ENCODE data around the gene CHCHD3. TPM values are rescaled to one million over a fixed set of nuclear protein-coding genes. Genes with fewer than 3 reads are reported as not detected.

Gene CHCHD3
- total RNA-seq, 1 experiment from 2014 or later = 149 TPM

DNA sequence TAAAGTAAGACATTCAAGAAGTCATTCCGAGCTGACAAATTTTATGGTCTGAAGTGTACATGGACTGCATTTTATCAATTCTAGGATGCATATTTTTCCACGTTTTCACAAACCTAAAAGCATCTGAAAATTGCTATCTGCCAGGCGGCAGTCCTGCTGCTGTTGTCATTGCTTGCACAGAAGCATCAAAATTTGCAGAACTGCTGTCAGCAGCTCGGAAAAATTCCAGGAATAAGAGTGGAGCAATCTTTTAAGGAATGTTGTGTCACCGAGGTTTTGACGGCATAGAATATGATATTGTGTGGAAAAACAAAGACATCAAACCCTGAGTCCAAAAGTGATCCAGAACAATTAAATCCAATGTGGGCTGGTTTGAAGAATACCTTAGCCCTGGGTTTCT, 61.4 kb downstream of the CHCHD3 start:
- H4K20me1 ChIP-seq (ENCODE audit: low read length) = no peaks in the 10 kb centered on the region
- POLR2A ChIA-PET (ENCODE audit: unreplicated experiment) = no interaction called here
- no peak for DNase-seq
- H3K4me3 ChIP-seq (ENCODE audit: low read length) = no peak overlapping the region
- BruUV-seq (replicated peaks) = no TSS peak
- ATAC-seq = no peak
- no peak overlapping the region for H3K9ac ChIP-seq (ENCODE audit: low read length)
- intact Hi-C loops (cut with micrococcal nuclease) = no loop called here
- H3K36me3 ChIP-seq (ENCODE audit: low read depth, low read length) = no peaks in the 10 kb centered on the region; the same call in 1 of the 2 replicates
- no peak overlapping the region for H3K27ac ChIP-seq (ENCODE audit: low read length)
- H3K9me2 ChIP-seq (replicated peaks; ENCODE audit: low read length) = no peaks in the 10 kb centered on the region
- H3K4me1 ChIP-seq (ENCODE audit: insufficient read depth, low read length) = no peaks in the 10 kb centered on the region
- TF ChIP-seq EZH2 (IDR thresholded peaks at IDR 0.05; ENCODE audit: low read length, unreplicated experiment) (no peak), EZH2phosphoT487 (IDR thresholded peaks at IDR 0.05; ENCODE audit: borderline replicate concordance, low read length) (no peak)
- TF ChIP-seq, protein P1, sequence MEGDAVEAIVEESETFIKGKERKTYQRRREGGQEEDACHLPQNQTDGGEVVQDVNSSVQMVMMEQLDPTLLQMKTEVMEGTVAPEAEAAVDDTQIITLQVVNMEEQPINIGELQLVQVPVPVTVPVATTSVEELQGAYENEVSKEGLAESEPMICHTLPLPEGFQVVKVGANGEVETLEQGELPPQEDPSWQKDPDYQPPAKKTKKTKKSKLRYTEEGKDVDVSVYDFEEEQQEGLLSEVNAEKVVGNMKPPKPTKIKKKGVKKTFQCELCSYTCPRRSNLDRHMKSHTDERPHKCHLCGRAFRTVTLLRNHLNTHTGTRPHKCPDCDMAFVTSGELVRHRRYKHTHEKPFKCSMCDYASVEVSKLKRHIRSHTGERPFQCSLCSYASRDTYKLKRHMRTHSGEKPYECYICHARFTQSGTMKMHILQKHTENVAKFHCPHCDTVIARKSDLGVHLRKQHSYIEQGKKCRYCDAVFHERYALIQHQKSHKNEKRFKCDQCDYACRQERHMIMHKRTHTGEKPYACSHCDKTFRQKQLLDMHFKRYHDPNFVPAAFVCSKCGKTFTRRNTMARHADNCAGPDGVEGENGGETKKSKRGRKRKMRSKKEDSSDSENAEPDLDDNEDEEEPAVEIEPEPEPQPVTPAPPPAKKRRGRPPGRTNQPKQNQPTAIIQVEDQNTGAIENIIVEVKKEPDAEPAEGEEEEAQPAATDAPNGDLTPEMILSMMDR (conservative IDR thresholded peaks at IDR 0.05; ENCODE audit: low read depth, low read length) = no peak
- no peak overlapping the region for H2AFZ ChIP-seq (ENCODE audit: low read length)
- no peak overlapping the region for H3K4me2 ChIP-seq (ENCODE audit: low read length)
- H3K9me3 ChIP-seq (ENCODE audit: low read length) = no peaks in the 10 kb centered on the region
- 0 out of 2 replicates have a peak, but pooled peaks cover 13% of the 10 kb centered on the region for H3K79me2 ChIP-seq (ENCODE audit: low read length)
- CTCF ChIA-PET = no interaction called here
- no peaks in the 10 kb centered on the region for H3F3A ChIP-seq (ENCODE audit: low read length, unreplicated experiment)
- no peaks in the 10 kb centered on the region for H3K27me3 ChIP-seq (ENCODE audit: low read length)

DNA sequence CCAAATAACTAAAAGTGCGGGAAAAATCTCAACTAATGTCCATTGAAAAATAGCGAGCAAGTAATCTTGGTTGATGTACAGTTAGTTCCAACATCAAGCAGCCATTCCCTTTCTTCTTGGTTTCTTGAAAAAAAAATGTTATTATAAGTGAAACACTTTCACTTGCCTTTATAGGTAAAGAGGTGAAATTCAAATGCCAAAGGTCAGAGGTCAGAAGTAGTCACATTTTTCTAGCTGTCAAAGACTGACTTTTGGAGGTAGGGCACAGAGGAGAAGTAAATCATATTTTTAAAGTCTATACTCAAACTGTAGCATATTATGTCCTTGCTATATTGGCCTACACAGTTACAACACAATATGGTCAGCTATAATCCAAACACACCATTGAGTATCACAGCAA, 62.3 kb downstream of the CHCHD3 start:
- Histone ChIP-seq H3K27ac (ENCODE audit: low read length) (no peak overlapping the region), H3F3A (ENCODE audit: low read length, unreplicated experiment) (no peaks in the 10 kb centered on the region), H3K9me3 (ENCODE audit: low read length) (no peaks in the 10 kb centered on the region), H3K4me3 (ENCODE audit: low read length) (no peak overlapping the region), H3K9me2 (replicated peaks; ENCODE audit: low read length) (no peaks in the 10 kb centered on the region), H2AFZ (ENCODE audit: low read length) (no peak overlapping the region), H4K20me1 (ENCODE audit: low read length) (no peaks in the 10 kb centered on the region), H3K4me2 (ENCODE audit: low read length) (no peak overlapping the region), H3K79me2 (ENCODE audit: low read length) (peaks cover 17% of the 10 kb centered on the region), H3K4me1 (ENCODE audit: insufficient read depth, low read length) (no peaks in the 10 kb centered on the region), H3K9ac (ENCODE audit: low read length) (no peak overlapping the region), H3K36me3 (ENCODE audit: low read depth, low read length) (no peaks in the 10 kb centered on the region; the same call in 1 of the 2 replicates), H3K27me3 (ENCODE audit: low read length) (no peaks in the 10 kb centered on the region)
- intact Hi-C loops (cut with micrococcal nuclease) = no loop called here
- CTCF ChIA-PET = no interaction called here
- no peak for ATAC-seq
- POLR2A ChIA-PET (ENCODE audit: unreplicated experiment) = no interaction called here
- BruUV-seq (replicated peaks) = no TSS peak
- TF ChIP-seq EZH2phosphoT487 (IDR thresholded peaks at IDR 0.05; ENCODE audit: borderline replicate concordance, low read length) = no peak
- no peak for TF ChIP-seq EZH2 (IDR thresholded peaks at IDR 0.05; ENCODE audit: low read length, unreplicated experiment)
- TF ChIP-seq, protein P1 (conservative IDR thresholded peaks at IDR 0.05; ENCODE audit: low read depth, low read length) = no peak
- DNase-seq = no peak

DNA sequence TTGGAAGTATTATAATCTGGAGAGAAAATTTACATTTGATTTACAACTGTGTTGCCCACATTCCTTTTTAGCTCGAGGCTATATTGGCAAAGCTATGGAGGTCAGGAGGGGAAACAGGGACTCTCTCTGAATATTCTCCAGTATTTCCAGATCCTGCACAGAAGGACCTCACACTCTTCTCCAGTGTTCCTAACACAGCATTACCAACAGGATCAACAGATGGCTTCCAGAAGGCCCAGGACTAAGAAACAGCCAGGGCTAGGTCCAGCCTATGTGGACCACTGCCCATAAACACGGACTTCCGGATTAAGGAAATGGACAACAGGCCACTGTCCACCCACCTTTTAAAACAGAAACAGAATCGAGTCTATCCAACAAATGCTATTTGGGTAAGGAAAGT, 65.3 kb downstream of the CHCHD3 start:
- no peaks in the 10 kb centered on the region for H3K36me3 ChIP-seq (ENCODE audit: low read depth, low read length)
- H3K9me2 ChIP-seq (replicated peaks; ENCODE audit: low read length) = no peaks in the 10 kb centered on the region
- H3K27ac ChIP-seq (ENCODE audit: low read length) = no peak overlapping the region
- CTCF ChIA-PET = no interaction called here
- no peaks in the 10 kb centered on the region for H3F3A ChIP-seq (ENCODE audit: low read length, unreplicated experiment)
- no peak for ATAC-seq
- no TSS peak for BruUV-seq (replicated peaks)
- H3K4me3 ChIP-seq (ENCODE audit: low read length) = no peak overlapping the region
- no peak overlapping the region for H2AFZ ChIP-seq (ENCODE audit: low read length)
- POLR2A ChIA-PET (ENCODE audit: unreplicated experiment) = no interaction called here
- no peaks in the 10 kb centered on the region for H3K9me3 ChIP-seq (ENCODE audit: low read length)
- H3K9ac ChIP-seq (ENCODE audit: low read length) = no peak overlapping the region
- peaks cover 23% of the 10 kb centered on the region for H3K79me2 ChIP-seq (ENCODE audit: low read length)
- intact Hi-C loops (cut with micrococcal nuclease) = no loop called here
- no peaks in the 10 kb centered on the region for H3K27me3 ChIP-seq (ENCODE audit: low read length)
- no peak for DNase-seq
- no peaks in the 10 kb centered on the region for H3K4me1 ChIP-seq (ENCODE audit: insufficient read depth, low read length)
- H3K4me2 ChIP-seq (ENCODE audit: low read length) = no peak overlapping the region
- TF ChIP-seq EZH2 (IDR thresholded peaks at IDR 0.05; ENCODE audit: low read length, unreplicated experiment) (no peak), EZH2phosphoT487 (IDR thresholded peaks at IDR 0.05; ENCODE audit: borderline replicate concordance, low read length) (no peak)
- TF ChIP-seq, protein P1 (conservative IDR thresholded peaks at IDR 0.05; ENCODE audit: low read depth, low read length) = no peak
- H4K20me1 ChIP-seq (ENCODE audit: low read length) = no peaks in the 10 kb centered on the region
